SIG-M5 (cell line): ENCODE results near the gene CYB5R4.
"Not testable (repeated sequence)": the region's sequence is repeated elsewhere in the genome, so short reads cannot be mapped to it uniquely, and the experiment has no call there.

ENCODE experiments used
- DNase-seq: peaks from one replicate; lab custom pipeline; 2025; lab: John Stamatoyannopoulos, UW

Gene CYB5R4

DNA sequence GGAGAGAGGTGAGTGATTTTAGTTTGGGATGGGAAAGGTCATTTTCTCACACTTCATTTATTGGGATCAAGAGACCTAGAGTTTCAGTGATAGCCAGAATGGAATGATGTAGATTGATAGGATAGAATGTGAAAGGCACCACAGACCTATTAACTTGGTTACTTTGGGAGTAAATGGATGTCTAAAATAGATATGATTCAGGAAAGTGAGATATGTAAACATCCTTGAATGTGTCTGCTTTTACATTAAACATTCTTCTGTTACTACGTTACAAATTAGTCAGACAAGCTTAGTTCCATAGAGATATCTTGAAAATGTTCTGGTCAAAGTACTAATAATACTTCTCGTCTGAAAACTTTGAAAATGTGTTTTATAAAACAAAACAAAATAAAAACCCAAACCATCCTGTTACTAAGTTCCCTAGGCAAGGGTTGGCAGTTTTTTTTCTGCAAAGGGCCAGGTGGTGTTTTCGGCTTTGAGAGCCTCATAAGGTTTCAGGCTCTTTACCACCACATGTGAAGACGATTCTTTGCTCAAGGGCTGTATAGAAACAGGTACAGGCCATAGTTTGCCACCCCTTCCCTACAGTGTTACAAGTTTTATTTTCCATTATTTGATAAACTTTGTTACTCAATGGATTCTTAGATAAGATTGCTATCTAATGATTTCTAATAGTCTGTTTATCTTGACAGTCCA, 3.4 kb downstream of the CYB5R4 start:
- no peak for DNase-seq

DNA sequence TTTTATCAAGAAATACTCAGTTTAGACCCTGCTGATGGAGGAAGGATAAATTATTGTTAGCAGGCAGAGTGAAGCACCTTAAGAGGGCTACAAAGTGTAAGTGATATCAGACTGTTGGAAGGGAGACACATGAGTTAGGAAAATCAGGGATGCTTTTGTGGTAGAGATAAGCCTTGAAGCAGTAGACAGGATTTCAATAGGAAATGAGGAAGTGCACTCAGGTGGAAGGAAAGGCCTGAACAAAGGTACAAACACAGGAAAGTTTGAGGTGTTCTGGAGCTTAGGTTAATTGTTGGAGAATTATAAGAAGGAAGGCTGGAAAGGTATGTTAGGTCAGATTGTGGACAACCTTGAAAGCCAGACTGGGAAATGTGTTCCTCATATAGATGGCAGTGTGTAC, 7.6 kb downstream of the CYB5R4 start:
- no peak for DNase-seq

DNA sequence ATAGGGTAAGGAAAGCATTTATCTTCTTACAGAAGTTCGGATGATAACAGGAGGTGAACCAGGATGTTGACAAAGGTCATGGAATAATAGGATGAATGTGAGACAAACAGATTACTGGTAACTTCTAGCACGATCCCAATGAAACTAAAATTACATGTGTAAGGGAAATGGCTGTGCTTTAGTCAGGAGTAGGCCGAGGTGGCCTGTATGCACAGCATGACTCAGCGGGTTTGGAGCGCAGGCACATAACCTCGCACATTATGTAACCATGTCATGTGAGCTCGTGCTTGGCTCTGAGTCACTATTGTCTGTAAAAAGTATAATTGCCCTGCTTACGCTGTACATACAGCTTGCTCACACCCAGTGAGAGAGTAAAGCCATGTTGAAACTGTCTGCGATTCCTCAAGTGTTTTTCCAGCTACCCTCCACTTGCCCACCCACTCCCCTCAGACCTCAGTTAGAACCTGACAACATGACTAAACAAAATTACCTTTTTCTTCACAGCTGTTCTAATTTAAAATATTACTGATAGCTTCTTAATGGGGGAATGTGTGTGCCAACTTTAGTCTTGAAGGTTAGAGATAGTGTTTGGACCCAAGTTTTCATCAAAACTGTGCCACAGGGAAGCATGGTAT, 8.2 kb downstream of the CYB5R4 start:
- no peak for DNase-seq

DNA sequence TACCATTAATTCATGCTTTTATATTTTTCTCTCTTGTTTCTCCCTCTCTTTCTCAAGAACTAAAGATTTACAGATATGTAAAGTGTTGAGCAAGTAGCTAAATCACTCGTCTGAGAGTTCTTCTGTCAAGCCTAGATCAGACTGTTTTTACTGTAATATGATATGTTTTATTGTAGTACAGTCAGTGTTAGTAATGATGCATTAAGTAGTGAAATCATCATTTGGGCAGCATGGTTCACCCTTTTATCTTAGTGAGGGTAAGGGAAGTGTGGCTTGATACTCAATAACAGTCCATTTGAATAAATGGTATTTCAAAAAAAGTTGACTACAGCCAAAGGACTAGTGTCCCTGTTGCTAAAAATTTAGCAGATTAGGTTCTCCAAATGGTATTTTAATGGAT, 9.2 kb downstream of the CYB5R4 start:
- no peak for DNase-seq

DNA sequence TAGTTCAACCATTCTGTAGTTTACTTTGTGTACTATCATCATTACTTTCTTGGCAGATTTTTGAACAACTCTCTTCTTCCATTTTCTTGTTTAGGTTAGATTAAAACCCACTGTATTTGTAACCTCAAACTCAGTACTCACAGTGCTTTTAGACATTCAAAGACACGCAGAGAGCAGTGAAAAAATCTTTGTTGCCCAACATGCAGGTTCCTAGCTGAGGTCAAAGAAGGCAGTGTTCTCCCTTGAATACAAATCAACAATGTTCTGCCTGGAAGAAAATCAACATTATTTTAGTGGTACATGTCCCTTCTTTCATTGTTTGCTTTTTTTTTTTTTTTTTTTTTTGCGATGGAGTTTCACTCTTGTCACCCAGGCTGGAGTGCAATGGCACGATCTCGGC, 11.2 kb downstream of the CYB5R4 start:
- DNase-seq = no peak

DNA sequence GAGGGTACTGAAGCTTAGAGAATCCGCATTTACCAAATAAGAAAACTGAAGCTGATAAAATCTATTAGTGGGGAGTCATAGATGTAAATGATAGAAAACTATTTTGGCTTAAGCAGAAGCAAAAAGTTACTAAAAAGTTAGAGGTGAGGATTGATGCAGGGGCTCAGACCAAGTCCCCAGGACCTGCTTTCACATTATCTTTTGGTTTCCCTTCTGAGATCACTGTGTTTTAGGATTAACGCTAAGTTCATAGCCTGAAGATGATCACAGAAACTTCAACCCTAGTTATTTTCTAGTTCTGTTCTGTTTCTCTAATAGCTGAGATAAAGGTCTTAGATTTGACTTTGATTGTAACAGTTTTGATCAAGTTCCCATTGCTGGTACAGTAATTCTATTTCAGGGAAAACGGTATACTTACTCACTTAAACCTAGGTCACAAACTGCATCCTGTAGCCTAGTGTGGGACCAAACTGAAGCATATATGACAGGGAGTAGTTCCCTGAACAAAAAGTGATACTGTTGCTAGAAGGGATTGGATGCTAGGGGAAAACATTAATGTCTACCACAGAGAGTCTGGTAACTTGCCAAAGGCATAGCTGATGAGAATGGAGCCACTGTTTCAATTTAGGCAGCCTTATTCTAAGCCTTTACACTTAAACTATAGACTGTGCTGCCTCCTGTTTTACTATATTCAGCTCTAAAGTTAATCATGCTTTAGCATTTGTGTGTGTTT, 13.1 kb downstream of the CYB5R4 start:
- DNase-seq = no peak

DNA sequence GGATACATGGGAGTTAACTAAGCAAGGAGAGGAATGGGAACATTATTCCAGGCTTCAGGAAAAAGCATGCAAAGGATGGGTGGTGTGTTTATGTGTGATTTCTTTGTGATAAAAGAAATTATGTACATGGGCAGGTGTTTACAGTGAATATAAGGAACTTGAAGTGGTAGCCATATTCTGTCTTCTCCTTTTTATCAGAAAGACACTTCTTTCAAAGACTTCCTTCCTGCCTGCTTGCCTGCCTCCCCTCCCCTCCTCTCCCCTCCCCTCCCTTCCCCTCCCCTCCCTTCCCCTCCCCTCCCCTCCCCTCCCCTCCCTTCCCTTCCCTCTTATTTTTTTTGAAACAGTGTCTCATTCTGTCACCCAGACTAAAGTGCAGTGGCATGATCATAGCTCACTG, 14.4 kb downstream of the CYB5R4 start:
- DNase-seq = no peak

DNA sequence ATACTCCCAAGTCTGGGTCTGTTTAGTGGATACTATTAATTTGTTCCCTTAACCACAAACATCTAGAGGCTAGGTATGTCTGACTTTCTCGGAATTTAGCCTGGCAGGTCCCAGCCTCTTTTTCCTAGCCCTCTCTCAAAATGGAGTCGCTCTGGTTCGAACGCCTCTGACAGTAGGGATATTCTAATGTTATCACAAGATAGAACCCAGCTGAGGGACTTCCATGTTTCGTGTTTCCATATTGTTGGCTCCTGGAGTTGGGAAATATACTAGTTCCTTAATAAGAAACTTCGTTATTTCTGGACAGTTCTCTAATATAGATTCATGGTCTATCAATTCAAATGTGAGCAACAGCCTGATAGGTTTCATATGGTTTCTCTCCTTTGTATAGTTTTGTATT, 16.4 kb downstream of the CYB5R4 start:
- no peak for DNase-seq

DNA sequence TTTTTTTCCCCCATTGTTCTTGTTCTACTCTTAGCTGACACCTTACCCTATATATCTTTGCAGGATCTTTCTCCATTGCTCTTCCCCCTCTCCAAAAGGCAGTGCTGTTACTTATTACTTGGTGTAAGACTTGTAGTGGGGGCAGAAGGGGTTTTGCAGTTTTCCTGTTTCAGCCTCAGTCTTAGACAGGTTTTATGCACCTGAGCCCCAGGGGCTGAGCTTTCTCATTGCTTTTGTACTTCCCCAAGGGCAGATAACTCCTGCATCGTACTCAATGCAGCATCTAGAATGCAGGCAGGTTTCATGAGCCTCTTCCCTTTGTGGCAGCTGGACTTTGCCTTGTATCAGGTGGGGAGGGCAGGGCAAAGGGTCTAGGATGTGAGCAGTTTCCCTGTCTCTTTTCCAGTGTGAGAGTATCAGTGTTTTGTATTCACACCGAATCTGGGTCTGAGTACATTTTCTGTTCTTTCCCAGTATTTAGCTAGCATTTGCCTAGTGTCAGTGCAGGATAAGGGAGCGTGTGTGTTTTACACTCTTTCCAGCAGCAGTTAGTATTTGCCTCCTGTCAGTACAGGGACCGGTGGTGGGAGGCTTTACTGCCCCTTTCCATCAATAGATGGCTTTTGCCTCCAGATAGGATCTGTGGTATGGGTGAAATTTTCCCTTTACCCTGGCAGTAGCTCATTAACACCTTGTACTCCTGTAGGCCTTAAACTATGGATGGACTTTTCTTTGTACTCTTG, 19.6 kb downstream of the CYB5R4 start:
- no peak for DNase-seq

DNA sequence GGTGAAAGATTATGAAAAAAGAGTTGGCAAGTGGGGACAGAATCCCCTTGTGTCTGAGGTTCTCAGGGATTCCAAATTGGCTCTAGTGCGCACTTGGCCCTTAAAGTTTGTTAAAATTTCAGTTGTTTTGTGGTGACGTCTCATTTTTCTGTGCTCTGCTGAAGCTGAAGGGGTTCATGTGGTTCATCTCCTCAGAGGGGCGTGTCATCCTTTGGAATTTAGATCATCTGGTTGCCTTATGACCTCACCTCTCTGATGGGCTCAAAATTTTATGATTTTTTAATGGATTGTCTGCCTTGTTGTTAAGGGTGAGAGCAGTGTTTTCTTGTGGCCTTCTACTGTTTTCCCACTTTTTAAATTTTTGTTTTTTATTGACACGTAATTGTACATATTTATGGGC, 20.3 kb downstream of the CYB5R4 start:
- DNase-seq = no peak

DNA sequence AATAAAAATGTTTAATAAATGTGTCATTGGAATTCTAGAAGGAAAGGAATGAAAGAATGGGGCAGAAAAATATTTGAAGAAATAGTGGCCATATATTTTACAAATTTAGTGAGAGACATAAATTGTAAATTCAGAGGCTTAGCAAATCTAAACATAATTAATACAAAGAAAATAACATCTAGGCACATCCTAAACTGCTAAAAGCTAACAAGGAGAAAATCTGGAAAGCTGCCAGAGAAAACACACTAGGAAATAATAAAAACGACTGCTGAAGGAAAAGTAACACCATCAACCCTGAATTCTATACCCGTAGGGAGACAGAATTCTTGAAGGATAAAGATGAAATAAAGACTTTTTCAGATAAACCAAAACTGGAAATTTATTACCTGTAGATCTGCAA, 23.8 kb downstream of the CYB5R4 start:
- DNase-seq = no peak

DNA sequence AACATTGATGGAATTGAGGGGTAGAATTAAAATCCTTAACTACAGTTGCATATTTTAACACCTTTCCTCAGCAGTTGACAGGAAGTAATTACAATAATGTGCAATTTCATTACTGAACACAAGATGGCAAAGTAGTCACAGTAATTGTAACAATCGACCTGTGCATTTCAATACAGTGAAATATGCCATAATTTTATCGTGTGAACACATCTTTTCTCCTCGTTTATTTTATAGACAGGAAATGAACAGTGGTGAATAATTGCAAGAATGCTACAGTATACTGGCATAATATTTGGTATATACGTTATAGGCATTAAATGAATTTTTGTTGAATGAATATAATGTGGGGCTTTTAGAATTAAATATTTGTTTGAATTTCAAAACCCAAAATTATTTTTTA, 25.0 kb downstream of the CYB5R4 start:
- DNase-seq = no peak

DNA sequence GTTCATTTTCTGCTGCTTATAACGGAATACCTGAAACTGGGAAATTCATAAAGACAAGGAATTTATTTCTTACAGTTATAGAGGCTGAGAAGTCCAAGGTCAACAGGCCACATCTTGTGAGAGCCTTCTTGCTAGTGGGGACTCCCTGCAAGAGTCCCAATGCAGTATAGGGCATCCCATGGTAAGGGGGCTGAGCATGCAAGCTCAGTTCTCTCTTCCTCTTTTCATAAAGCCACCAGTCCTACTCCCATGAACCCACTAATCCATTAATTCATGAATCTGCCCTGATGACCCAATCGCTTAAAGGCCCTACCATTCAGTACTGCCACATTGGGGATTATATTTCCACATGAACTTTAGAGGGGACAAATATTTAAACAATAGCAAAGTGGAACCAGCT, 26.5 kb downstream of the CYB5R4 start:
- no peak for DNase-seq

DNA sequence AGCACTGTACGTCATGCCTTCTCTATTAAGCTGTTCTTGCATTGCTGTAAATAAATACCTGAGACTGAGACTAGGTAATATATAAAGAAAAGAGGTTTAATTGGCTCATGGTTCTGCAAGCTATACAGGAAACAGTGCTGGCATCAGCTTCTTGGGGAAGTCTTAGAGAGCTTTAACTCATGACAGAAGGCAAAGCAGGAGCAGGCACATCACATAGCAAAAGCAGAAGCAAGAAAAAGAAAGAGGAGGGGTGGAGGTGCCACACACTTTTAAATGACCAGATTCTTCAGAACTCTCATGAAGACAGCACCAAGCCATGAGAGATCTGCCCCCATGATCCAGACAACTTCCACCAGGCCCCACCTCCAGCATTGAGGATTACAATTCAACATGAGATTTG, 30.1 kb downstream of the CYB5R4 start:
- no peak for DNase-seq

DNA sequence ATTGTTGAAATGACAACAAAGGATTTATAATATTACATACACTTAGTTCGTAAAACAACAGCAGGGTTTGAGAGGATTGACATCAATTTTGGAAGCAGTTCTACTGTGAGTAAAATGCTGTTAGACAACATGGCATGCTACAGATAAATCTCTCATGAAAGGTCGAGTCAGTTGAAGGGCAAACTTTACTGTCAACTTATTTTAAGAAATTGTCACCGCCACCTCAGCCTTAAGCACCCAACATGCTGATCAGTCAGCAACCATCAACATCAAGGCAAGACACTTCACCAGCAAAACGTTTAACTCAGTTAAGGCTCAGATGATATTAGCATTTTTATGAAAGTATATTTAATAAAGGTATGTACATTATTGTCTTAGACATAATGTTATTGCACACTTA, 31.0 kb downstream of the CYB5R4 start:
- no peak for DNase-seq

DNA sequence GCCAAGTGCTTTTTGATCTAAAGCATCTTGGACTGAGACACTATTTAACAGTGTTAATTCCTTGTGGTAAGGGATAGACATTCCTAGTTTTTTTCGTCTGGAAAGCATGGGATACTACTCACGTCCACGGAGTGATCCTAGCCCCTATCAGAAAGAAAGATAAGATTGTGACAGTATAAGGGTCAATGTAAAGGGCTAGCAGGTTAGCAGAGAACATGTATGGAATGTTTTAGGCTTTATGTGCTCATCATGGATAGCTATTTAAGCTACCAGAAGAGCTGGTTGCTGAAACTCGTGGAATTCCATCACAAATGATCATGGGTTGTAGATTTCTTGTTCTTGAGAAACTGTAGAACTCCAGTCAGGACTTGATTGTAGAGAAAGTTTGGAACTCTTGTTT, 32.1 kb downstream of the CYB5R4 start:
- DNase-seq = no peak

DNA sequence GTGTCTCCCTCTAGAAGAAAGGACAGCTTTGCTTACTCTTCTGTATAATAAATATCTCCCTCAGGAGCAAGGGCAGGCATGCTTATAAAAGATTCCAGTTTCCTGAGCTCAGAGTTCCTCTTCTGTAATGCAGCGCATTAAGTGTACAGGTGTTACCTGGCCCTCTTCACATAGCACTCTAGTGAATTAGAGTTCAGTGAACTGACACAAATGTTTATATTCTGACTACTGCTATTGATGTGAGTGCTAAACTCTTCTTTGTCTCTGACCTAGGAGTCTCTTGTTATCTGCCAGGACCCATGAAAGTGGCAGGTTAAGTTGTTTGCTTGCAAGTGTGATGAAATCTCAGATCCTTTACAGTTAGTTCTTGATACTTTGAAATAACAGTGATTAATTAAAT, 33.5 kb downstream of the CYB5R4 start:
- no peak for DNase-seq

DNA sequence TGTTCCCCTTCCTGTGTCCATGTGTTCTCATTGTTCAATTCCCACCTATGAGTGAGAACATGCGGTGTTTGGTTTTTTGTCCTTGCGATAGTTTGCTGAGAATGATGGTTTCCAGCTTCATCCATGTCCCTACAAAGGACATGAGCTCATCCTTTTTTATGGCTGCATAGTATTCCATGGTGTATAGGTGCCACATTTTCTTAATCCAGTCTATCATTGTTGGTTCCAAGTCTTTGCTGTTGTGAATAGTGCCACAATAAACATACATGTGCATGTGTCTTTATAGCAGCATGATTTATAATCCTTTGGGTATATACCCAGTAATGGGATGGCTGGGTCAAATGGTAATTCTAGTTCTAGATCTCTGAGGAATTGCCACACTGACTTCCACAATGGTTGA, 37.6 kb downstream of the CYB5R4 start:
- DNase-seq = not testable (repeated sequence)

DNA sequence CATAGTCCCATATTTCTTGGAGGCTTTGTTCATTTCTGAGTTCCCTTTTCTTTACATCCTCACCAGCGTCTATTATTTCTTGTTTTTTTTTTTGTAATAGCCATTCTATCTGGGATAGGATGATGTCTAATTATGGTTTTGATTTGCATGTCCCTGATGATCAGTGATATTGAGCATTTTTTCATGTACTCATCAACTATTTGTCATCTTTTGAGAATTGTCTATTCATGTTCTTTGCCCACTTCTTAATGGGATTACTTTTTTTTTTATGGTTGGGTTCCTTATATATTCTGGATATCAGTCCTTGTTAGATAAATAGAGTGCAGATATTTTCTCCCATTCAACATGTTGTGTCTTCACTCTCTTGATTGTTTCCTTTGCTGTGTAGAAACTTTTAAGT, 42.1 kb downstream of the CYB5R4 start:
- no peak for DNase-seq

DNA sequence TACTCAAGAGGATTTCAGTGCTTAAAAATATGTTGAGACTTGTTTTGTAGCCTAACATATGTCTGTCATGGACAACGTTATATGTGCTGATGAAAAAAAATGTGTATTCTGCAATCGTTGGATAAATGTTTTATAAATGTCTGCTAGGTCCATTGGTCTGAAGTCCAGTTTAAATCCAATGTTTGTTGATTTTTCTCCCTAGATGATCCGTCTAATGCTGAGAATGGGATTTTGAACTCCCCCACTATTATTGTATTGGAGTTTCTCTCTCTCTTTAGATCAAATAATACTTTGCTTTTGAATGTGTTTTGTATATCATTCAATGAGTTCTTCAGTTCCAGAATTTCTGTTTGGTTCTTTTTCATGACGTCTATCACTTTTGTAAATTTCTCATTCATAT, 44.9 kb downstream of the CYB5R4 start:
- DNase-seq = no peak

DNA sequence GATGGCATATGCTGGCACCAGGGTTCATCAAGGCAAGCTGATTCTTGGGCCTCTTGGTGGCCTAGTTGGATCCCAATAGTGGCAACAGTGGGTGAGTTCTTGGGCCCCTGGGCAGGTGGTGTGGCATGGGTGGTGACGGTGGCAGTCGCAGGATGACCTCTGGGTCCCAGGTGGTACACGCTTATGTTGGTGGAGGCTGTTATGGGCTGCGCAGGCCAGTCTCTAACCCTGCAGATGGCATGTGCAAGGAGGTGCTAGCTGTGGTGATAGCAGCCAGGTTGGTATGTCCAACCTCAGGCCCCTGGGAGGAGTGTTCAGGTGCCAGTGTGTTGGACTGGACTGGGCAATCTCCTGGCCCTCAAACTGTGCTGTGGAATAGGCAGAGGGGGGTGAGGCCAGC, 46.2 kb downstream of the CYB5R4 start:
- no peak for DNase-seq

DNA sequence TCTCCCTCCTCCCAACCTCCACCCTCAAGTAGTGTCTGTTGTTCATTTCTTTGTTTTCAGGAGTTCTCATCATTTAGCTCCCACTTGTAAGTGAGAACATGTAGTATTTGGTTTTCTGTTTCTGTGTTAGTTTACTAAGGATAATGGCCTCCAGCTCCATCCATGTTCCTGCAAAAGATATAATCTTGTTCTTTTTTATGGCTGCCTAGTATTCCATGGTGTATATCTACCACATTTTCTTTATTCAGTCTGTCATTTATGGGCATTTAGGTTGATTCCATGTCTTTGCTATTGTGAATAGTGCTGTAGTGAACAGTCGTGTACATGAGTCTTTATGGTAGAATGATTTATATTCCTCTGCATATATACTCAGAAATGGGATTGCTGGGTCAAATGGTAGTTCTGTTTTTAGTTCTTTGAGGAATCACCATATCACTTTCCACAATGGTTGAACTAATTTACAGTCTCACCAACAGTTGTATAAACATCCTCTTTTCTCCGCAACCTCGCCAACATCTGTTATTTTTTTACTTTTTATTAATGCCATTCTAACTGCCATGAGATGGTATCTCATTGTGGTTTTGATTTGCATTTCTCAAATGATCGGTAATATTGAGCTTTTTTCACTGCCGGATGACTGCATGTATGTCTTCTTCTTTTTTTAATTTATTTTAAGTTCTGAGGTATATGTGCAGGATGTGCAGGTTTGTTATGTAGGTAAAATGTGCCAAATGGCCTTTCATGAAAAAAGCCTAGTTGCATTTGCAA, 48.3 kb downstream of the CYB5R4 start:
- not testable (repeated sequence) for DNase-seq
